GM12878 (cell line): ENCODE measurements around the gene AKAP11.

ENCODE experiments used
- CEBPB ChIP-seq, 2 experiments: fragments of 150-350 bp in 1 of 2; IDR thresholded peaks; 2 replicates each; pipeline ENCODE4 v1.6.1; 2012 to 2014; ENCODE audit warnings: low read depth in 2 of 2, low read length in 2 of 2, borderline replicate concordance in 1 of 2, inconsistent platforms in 1 of 2
- CTCF ChIP-seq, 3 experiments: IDR thresholded peaks in 2 of 3; conservative IDR thresholded peaks in 1 of 3; 2 replicates each; pipeline ENCODE4 v1.5.1; 2011; ENCODE audit warnings: low read depth in 3 of 3, low read length in 3 of 3, mild to moderate bottlenecking in 3 of 3, control low read depth in 2 of 3, moderate library complexity in 2 of 3, inconsistent platforms in 1 of 3, mixed read lengths in 1 of 3; ENCODE audit not compliant: control insufficient read depth in 2 of 3, insufficient read depth in 1 of 3; ENCODE audit errors: extremely low read depth in 1 of 3
- POLR2A ChIP-seq: IDR thresholded peaks from 2 replicates; pipeline ENCODE4 v1.6.1; 2011; ENCODE audit warnings: low read depth, mild to moderate bottlenecking, low read length

GRCh38 chr13:42370229-42370628 is 98.3 kb downstream of the AKAP11 start:
- TF ChIP-seq CEBPB (IDR thresholded peaks at IDR 0.05; ENCODE audit: borderline replicate concordance in 1 of 2, low read depth in 2 of 2, low read length in 2 of 2) (no peak), CTCF (IDR thresholded peaks at IDR 0.05 in 2 of 3, conservative IDR thresholded peaks at IDR 0.05 in 1 of 3; ENCODE audit: control insufficient read depth in 2 of 3, extremely low read depth in 1 of 3, insufficient read depth in 1 of 3, low read depth in 3 of 3, low read length in 3 of 3) (no peak), POLR2A (no peak)
